Muscle layer of duodenum (tissue), 2 donors: Measurements from ENCODE around the gene CXCL14.

Source experiments
- H3K27ac ChIP-seq: one replicate; pipeline ENCODE4 v1.7.0; 2013; ENCODE audit warnings: mild to moderate bottlenecking, low read length
- H3K27me3 ChIP-seq: one replicate; pipeline ENCODE4 v1.7.0; 2013; ENCODE audit warnings: low read depth, mild to moderate bottlenecking, control low read depth, low read length
- H3K36me3 ChIP-seq, 2 donors: one replicate each; pipeline ENCODE4 v1.7.0; 2013; ENCODE audit warnings: low read length in 2 of 2, control low read depth in 1 of 2, mild to moderate bottlenecking in 1 of 2; ENCODE audit not compliant: insufficient read depth in 2 of 2, control insufficient read depth in 1 of 2
- H3K4me1 ChIP-seq, 2 donors: one replicate each; pipeline ENCODE4 v1.7.0; 2013; ENCODE audit warnings: low read length in 2 of 2, mild to moderate bottlenecking in 2 of 2, control low read depth in 1 of 2, moderate library complexity in 1 of 2; ENCODE audit not compliant: insufficient read depth in 2 of 2, control insufficient read depth in 1 of 2
- H3K4me3 ChIP-seq, 2 donors: one replicate each; pipeline ENCODE4 v1.7.0; 2013; ENCODE audit warnings: low read length in 2 of 2, low read depth in 1 of 2, mild to moderate bottlenecking in 1 of 2
- H3K9me3 ChIP-seq, 2 donors: one replicate each; pipeline ENCODE4 v1.7.0; 2013; ENCODE audit warnings: low read length in 2 of 2, control low read depth in 1 of 2, mild to moderate bottlenecking in 1 of 2; ENCODE audit not compliant: control insufficient read depth in 1 of 2
- donor health status: healthy.

The CXCL14 gene

DNA sequence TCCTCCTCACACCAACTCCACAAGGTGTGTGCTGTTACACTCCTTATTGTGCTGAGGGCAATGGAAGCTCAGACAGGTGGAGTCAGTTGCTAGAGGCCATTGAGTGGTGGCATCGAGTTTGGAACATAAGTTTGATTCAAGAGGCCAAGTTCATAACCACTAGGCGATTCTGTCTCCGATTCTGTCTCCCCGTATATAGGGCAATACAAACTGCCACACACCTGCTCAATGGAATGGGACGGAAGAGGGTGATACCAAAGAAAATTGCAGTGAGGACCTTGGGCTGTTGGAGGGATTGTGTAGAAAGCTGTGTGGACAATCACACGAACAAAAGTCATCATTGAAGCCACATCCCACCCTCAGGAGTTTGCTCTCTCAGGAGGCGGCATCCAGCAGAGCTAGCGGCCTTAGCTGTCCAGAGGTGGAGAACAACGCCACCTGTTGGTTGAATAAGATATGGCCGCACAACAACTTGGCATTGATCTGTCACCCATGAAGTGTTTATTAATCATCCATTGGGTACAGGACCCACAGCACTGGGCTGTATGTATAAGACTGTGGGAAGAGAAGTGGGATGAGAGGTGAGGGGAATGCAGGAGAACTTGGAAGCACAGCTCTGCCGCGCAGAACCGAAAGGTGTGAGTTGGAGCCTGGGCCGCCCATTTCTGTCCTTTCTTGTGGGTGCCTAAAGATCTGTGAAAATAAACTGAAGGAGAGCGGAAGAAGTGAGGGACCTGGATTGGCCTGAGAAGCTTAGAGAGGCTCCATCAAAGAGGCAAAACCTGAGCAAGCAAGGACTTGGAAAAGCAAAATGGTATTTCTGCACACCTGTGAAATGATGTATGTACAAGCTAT is 27.0 kb downstream of the CXCL14 start:
- Histone ChIP-seq H3K9me3 (no peaks in the 10 kb centered on the region), H3K4me1 (no peaks in the 10 kb centered on the region), H3K27ac (no peak overlapping the region), H3K27me3 (peaks cover 16% of the 10 kb centered on the region), H3K4me3 (no peak overlapping the region), H3K36me3 (no peaks in the 10 kb centered on the region)

DNA sequence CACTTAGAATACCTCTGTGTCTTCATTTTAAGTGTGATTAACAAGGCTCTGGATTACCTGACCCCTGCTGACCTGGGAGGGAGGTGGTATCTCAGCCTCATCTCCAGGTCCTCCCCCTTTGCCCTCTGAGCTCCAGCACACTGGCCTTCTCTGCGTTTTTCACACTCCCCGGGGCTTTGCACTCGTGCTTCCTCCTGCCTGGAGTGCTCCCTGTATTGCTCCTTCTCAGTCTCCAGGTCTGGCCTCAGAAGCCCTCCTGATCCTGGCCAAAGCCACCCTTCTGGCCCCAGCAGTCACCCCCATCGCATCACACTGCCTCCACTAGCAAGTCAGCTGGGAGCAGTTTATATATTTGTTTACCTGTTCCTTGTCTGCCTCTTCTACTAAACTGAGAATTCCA is 29.4 kb downstream of the CXCL14 start:
- H3K27me3 ChIP-seq: peaks cover 36% of the 10 kb centered on the region
- H3K4me3 ChIP-seq: no peak overlapping the region
- H3K36me3 ChIP-seq: no peaks in the 10 kb centered on the region
- H3K9me3 ChIP-seq: no peaks in the 10 kb centered on the region
- H3K27ac ChIP-seq: no peak overlapping the region
- peaks cover 0 to 3% of the 10 kb centered on the region in 2 donors for H3K4me1 ChIP-seq

DNA sequence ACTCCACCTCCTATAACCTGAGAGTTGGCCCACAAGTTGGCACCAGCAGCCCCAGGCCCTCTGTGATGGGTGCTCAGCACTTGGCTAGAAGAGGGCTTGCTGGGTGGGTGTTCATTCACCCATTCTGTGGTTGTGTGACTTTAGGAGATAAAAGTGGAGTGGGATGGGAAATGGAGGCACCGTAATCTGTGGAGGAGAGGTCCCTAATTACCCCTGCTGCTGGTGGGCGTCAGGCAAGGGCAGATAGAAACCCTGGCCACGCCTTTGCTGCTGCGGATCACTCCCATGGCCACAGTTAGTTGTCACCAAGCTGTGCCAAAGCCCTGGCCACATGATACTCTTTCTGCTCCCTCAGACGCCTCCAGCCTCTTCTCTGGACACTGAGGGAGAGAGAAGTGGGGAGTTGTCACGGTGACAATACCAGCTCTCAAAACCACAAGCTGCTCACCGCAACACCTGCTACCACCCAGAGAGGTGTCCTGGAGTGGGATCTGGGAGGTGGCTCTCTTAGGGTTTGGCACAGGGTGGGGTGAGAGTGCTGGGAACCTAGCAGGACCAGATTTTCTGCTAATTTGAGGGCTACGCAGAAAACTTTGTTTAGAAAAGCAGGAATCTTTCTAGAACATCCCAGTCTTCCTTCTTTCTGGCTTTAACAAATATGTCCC is 31.1 kb downstream of the CXCL14 start:
- peaks cover 43% of the 10 kb centered on the region for H3K27me3 ChIP-seq
- H3K36me3 ChIP-seq: no peaks in the 10 kb centered on the region
- no peaks in the 10 kb centered on the region for H3K9me3 ChIP-seq
- H3K4me3 ChIP-seq: no peak overlapping the region
- peaks cover 0 to 16% of the 10 kb centered on the region in 2 donors for H3K4me1 ChIP-seq
- no peak overlapping the region for H3K27ac ChIP-seq

DNA sequence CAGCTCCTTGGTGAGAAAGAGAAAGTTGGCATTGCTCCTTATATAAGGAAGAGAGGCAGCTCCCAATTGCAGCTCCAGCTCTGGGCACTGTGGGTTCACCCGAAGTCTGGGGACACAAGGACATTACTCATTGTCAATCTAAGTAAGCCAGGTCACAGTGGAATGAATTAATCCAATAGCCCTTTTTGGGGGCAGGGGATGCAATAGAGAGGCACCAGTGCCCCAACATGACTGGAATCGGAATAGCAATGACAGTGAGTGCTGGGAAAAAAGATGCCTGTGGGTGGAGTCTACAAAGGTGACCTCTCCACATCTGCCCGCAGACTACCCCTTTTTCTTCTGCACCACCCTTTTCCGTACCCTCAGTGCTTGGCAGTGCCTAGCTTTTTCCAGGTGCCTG is 31.9 kb downstream of the CXCL14 start:
- no peaks in the 10 kb centered on the region for H3K9me3 ChIP-seq
- peaks cover 0 to 16% of the 10 kb centered on the region in 2 donors for H3K4me1 ChIP-seq
- peaks cover 43% of the 10 kb centered on the region for H3K27me3 ChIP-seq
- H3K36me3 ChIP-seq: no peaks in the 10 kb centered on the region
- no peak overlapping the region for H3K4me3 ChIP-seq
- H3K27ac ChIP-seq: no peak overlapping the region

DNA sequence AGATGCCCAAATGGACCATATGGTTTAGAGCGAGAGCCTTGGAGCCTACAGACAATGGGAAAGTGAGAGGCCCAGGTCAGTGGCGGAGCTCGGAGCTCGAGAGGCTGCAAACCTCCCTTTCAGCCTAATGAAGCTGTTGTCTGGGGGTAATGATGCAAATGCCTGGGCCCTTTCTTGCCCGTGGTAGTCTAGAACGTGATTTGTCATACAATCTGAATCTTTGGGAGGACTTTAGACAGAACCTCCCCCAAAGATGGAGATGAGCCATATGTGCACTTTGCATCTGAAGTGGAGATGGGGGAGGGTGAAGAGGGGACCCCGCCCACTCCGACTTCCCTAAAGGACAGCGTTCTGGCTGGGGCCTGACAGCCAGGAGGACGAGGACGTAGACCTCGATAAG is 32.7 kb downstream of the CXCL14 start:
- peaks cover 48% of the 10 kb centered on the region for H3K27me3 ChIP-seq
- H3K27ac ChIP-seq: no peak overlapping the region
- peaks cover 0 to 16% of the 10 kb centered on the region in 2 donors for H3K4me1 ChIP-seq
- no peak overlapping the region for H3K4me3 ChIP-seq
- H3K36me3 ChIP-seq: no peaks in the 10 kb centered on the region
- H3K9me3 ChIP-seq: no peaks in the 10 kb centered on the region

DNA sequence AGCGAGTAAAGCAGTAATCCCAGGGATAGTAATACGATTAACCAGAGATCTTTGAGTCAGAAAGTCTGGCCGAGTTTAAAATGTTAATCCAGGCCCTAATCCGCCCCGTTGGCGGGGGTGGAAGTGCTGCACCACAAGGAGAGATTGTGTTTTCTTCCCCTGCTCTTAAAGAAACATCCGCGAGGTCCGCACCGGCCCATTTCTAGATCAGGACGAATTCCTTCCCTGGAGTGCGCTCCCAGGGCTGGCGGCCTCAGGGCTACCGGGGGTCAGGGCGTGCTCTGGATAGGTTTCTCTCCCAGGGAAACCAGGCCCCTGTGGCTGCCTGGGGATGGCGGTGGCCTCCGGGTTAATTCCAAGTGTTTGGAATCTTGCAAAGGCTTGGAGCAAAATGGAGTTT is 33.7 kb downstream of the CXCL14 start:
- H3K4me3 ChIP-seq: peak overlapping the region; percentile 65 to 71
- peaks cover 0 to 16% of the 10 kb centered on the region in 2 donors for H3K4me1 ChIP-seq
- peaks cover 48% of the 10 kb centered on the region for H3K27me3 ChIP-seq
- H3K36me3 ChIP-seq: no peaks in the 10 kb centered on the region
- no peaks in the 10 kb centered on the region for H3K9me3 ChIP-seq
- no peak overlapping the region for H3K27ac ChIP-seq

DNA sequence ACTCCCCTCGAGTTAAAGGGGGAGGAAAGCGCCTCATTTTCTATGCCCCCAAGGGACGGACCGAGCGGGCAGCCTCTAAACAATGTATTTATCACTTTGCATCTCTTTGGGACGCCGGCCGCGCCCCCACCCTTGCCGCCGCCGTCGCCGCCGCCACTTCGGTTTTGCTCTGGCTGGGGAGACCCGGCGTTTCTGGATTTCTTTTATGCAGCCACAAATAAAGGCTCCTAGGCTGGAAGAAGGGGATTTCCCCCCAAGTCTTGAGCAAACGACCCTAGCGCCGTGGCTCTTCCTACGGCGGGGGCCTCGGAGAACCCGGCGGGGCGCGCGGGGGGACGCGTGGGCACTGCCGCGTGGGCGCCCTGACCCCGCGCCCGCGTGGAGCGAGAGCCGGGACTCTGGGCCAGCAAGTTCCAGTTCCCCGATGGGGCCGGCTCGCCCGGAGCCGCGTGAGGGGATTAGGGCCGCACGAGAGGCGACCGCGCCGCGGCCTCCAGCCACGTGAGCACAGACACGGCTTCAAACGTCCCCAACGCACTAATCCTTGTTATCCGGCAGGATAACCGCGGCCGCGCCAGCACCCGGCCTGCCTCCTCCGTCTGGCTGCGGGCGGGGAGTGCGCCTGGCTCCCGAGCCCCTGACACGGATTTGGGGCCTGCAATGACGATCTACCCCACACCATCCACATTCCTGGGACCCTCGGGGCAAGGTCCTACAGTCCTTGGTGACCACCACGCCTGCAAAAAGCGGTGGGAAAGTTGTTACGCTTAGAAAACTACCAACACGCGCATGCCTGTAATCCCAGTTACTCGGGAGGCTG is 35.1 kb downstream of the CXCL14 start:
- peak overlapping the region; percentile 65 to 71 for H3K4me3 ChIP-seq

DNA sequence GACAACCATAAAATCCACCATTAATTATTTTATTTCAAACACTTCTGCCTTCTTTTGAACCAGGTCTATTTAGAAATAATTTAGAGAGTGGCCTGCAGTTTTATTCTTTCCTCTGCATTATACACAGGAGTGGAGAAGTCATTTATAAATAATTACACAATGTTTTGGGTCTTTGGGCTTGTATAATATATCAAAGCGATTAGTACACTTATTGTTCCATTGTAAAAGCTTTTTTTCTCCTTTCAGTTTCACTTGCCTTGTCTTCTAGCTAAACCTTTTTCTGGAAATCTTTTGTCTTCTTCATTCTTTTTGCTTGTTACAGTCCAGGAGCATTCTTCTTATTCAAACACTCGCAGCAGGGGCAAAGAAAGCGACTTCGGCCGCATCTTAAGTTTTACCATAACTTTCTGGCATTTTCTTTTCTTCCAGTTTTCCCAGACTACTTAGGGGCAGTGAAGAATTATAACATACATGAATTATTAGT is 35.7 kb downstream of the CXCL14 start:
- Histone ChIP-seq H3K36me3 (no peaks in the 10 kb centered on the region), H3K27ac (no peak overlapping the region), H3K4me1 (peaks cover 0 to 16% of the 10 kb centered on the region in 2 donors), H3K4me3 (peak overlapping the region; percentile 65 to 71), H3K9me3 (peaks cover 3 to 4% of the 10 kb centered on the region in 2 donors), H3K27me3 (peaks cover 54% of the 10 kb centered on the region)

More for the DNA sequence above, 35.1 kb downstream of the CXCL14 start:
- Histone ChIP-seq H3K9me3 (no peaks in the 10 kb centered on the region), H3K27me3 (peaks cover 51% of the 10 kb centered on the region), H3K27ac (no peak overlapping the region), H3K4me1 (peaks cover 0 to 16% of the 10 kb centered on the region in 2 donors), H3K36me3 (no peaks in the 10 kb centered on the region)

DNA sequence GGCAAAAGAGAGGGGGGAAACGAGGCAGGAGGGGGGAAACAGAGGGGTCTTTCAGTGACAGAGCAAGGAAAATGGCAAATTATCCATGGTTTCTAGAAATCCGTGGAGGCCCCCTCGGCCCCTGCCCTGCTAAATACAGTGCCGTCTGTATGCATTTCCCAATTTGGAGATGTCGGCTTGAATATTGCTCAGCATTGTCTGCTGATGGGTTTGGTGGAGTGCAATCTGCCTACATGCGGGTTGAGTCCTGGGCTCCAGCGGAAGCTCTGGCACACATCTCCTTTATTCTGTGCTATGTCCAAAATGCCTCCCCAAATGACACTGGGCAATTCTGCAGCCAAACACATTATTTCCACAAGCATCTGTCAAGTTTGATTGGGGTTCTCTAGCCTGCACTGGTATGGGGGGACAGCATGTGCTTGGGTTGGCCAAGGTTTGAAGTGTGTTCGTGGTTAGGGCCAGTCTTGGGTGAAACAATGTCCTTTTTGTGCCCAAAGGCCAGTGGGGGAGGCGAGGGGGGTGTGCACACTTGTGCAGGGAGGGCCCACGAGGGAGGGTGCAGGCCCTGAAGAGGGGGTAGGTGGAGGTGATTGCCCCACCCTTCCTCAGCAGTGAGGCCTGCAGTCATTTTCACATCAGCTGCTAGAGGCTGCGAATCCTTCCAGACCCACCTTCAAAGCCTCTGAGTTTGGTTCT is 36.8 kb downstream of the CXCL14 start:
- H3K27ac ChIP-seq: no peak overlapping the region
- peaks cover 8 to 11% of the 10 kb centered on the region in 2 donors for H3K9me3 ChIP-seq
- H3K27me3 ChIP-seq: peaks cover 62% of the 10 kb centered on the region
- no peaks in the 10 kb centered on the region for H3K36me3 ChIP-seq
- no peak overlapping the region for H3K4me3 ChIP-seq
- peaks cover 0 to 16% of the 10 kb centered on the region in 2 donors for H3K4me1 ChIP-seq

DNA sequence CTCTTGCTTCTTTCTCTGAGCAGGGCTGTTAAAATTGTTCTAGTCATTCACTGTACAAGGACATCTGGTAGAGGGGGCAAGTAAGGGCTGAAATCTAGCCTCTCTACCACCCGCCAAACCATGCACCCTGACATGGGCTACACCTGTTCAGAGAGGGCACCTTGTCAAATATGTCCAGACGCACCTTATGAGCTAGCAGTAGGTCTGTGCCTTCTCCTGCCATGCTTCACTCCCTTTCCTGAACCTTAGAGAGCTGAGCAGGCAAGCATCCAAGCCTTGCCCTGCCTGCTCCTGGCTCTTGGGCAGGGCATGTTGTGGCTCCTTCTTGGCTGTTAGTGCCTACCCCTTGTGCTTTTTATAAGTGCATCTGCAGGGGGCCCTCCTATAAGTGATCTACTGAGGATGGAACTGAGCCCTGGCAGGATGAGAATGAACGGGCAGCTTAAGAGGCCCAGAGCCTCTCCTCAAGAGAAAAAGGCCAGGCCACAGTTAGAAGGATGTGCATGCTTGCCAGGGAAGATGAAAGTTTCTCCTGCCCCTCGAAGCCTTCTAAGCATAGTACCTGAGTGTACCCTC is 39.3 kb downstream of the CXCL14 start:
- Histone ChIP-seq H3K27me3 (peaks cover 53% of the 10 kb centered on the region), H3K4me3 (no peak overlapping the region), H3K36me3 (no peaks in the 10 kb centered on the region), H3K9me3 (peaks cover 8 to 11% of the 10 kb centered on the region in 2 donors), H3K4me1 (peaks cover 0 to 33% of the 10 kb centered on the region in 2 donors), H3K27ac (no peak overlapping the region)
